PC-9 (cell line): Measurements from ENCODE around the gene PFDN6. TPM values are rescaled to one million over a fixed set of nuclear protein-coding genes. Genes with fewer than 3 reads are reported as not detected.
A peak's percentile ranks its signal among the peaks of the same experiment; 100 is the strongest.

Source experiments
- BruUV-seq: library from RNA; stranded (reverse); fragments of 400-500 nt; replicated peaks from 2 replicates; lab custom pipeline; 2021; lab: Mats Ljungman, UMichigan
- CTCF ChIA-PET: fragments of 300-600 bp; sonication (Branson Sonifier 250); formaldehyde crosslinking; loops from one replicate; lab custom pipeline; 2022; ENCODE audit warnings: antibody characterized with exemption; lab: Charles Lee
- POLR2A ChIA-PET: fragments of 300-600 bp; sonication (Branson Sonifier 250); formaldehyde crosslinking; loops from one replicate; lab custom pipeline; 2022; ENCODE audit warnings: antibody characterized with exemption; ENCODE audit not compliant: unreplicated experiment; lab: Charles Lee
- DNase-seq, 2 experiments: peaks; one replicate each; pipeline versions ENCODE4 v3.0.0 to v3.0.0-alpha.2; 2015 to 2022; ENCODE audit warnings: mixed read lengths in 1 of 2
- H2AFZ ChIP-seq: fragments of 200-600 bp; sonication (generic); 2 replicates; pipeline ENCODE4 v1.8.1; 2017; ENCODE audit warnings: antibody characterized with exemption
- H3F3A ChIP-seq: fragments of 200-600 bp; sonication (generic); 2 replicates; pipeline ENCODE4 v1.8.1; 2017; ENCODE audit warnings: antibody characterized with exemption, mild to moderate bottlenecking, low read depth; ENCODE audit not compliant: insufficient read depth
- H3K27ac ChIP-seq: fragments of 200-600 bp; sonication (generic); 2 replicates; pipeline ENCODE4 v1.6.1; 2016; ENCODE audit warnings: mixed run types
- H3K27me3 ChIP-seq: fragments of 200-600 bp; sonication (generic); 2 replicates; pipeline ENCODE4 v1.6.1; 2016; ENCODE audit warnings: low read depth, mixed run types; ENCODE audit not compliant: insufficient read depth
- H3K36me3 ChIP-seq: fragments of 200-600 bp; sonication (generic); 2 replicates; pipeline ENCODE4 v1.6.1; 2016; ENCODE audit warnings: low read depth, mixed run types
- H3K4me1 ChIP-seq: fragments of 200-600 bp; sonication (generic); replicated peaks from 2 replicates; pipeline ENCODE4 v1.6.1; 2016; ENCODE audit warnings: mixed run types; ENCODE audit not compliant: insufficient read depth
- H3K4me2 ChIP-seq: fragments of 200-600 bp; sonication (generic); 2 replicates; pipeline ENCODE4 v1.6.1; 2017; ENCODE audit warnings: mixed run types
- H3K4me3 ChIP-seq: fragments of 200-600 bp; sonication (generic); 2 replicates; pipeline ENCODE4 v1.6.1; 2016; ENCODE audit warnings: mixed run types
- H3K79me2 ChIP-seq: fragments of 200-600 bp; sonication (generic); 2 replicates; pipeline ENCODE4 v1.6.1; 2017; ENCODE audit warnings: low read depth, mixed run types
- H3K9me2 ChIP-seq: fragments of 200-600 bp; sonication (generic); 2 replicates; pipeline ENCODE4 v1.8.1; 2017; ENCODE audit warnings: mild to moderate bottlenecking; ENCODE audit not compliant: insufficient read depth
- H3K9me3 ChIP-seq: fragments of 200-600 bp; sonication (generic); 2 replicates; pipeline ENCODE4 v1.8.1; 2016; ENCODE audit warnings: low read depth; ENCODE audit not compliant: insufficient read depth
- H4K20me1 ChIP-seq: fragments of 200-600 bp; sonication (generic); 2 replicates; pipeline ENCODE4 v1.8.1; 2017; ENCODE audit not compliant: insufficient read depth
- EZH2 ChIP-seq: fragments of 200-600 bp; sonication (generic); IDR thresholded peaks from 2 replicates; pipeline ENCODE4 v1.8.0; 2017; ENCODE audit warnings: antibody characterized with exemption, low read depth
- intact Hi-C: fragments of 100-400 bp; cut with micrococcal nuclease; formaldehyde crosslinking; loops from one replicate; pipeline ENCODE4 v1.10.0; 2022; ENCODE audit not compliant: unreplicated experiment
- total RNA-seq: library from RNA; stranded (reverse); gene quantifications from 2 replicates; pipeline ENCODE4 v1.2.3, GENCODE V29; 2021
- TF ChIP-seq, protein P1 (sequence below): fragments of 200-600 bp; sonication (generic); conservative IDR thresholded peaks from 2 replicates; pipeline ENCODE4 v1.6.1; 2017; ENCODE audit warnings: mixed run types, antibody characterized with exemption, mild to moderate bottlenecking, moderate library complexity

Gene PFDN6
- total RNA-seq, 1 experiment from 2014 or later: 57.2 TPM

- H3F3A ChIP-seq: peaks cover 46% of the 10 kb centered on the region
- intact Hi-C loops: loop anchor here (1.0 to 10.0 kb wide), 3 partner anchors 76 to 348 kb away; partner anchors contain the start of genes BRD2 and KIFC1
- H3K4me3 ChIP-seq: no peak overlapping the region
- peaks cover 40% of the 10 kb centered on the region for H3K4me1 ChIP-seq
- H2AFZ ChIP-seq: no peak overlapping the region
- no peaks in the 10 kb centered on the region for H3K9me2 ChIP-seq
- no peak overlapping the region for H3K27ac ChIP-seq
- H3K36me3 ChIP-seq: 0 out of 2 replicates have a peak, but pooled peaks cover 8% of the 10 kb centered on the region
- CTCF ChIA-PET: no interaction called here
- H3K4me2 ChIP-seq: peak overlapping the region; percentile 89
- BruUV-seq: no TSS peak
- peaks cover 52% of the 10 kb centered on the region for H3K79me2 ChIP-seq
- no peak for TF ChIP-seq EZH2
- TF ChIP-seq, protein P1, sequence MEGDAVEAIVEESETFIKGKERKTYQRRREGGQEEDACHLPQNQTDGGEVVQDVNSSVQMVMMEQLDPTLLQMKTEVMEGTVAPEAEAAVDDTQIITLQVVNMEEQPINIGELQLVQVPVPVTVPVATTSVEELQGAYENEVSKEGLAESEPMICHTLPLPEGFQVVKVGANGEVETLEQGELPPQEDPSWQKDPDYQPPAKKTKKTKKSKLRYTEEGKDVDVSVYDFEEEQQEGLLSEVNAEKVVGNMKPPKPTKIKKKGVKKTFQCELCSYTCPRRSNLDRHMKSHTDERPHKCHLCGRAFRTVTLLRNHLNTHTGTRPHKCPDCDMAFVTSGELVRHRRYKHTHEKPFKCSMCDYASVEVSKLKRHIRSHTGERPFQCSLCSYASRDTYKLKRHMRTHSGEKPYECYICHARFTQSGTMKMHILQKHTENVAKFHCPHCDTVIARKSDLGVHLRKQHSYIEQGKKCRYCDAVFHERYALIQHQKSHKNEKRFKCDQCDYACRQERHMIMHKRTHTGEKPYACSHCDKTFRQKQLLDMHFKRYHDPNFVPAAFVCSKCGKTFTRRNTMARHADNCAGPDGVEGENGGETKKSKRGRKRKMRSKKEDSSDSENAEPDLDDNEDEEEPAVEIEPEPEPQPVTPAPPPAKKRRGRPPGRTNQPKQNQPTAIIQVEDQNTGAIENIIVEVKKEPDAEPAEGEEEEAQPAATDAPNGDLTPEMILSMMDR: no peak
- POLR2A ChIA-PET: no interaction called here
- no peaks in the 10 kb centered on the region for H3K27me3 ChIP-seq
- H3K9me3 ChIP-seq: no peaks in the 10 kb centered on the region
- peak in 1 of 2 experiments; percentile 60 for DNase-seq
- H4K20me1 ChIP-seq: peaks cover 6% of the 10 kb centered on the region; the same call in 1 of the 2 replicates
Observed at GRCh38 chr6:33314943-33315792, 25.8 kb downstream of the PFDN6 start.

DNA sequence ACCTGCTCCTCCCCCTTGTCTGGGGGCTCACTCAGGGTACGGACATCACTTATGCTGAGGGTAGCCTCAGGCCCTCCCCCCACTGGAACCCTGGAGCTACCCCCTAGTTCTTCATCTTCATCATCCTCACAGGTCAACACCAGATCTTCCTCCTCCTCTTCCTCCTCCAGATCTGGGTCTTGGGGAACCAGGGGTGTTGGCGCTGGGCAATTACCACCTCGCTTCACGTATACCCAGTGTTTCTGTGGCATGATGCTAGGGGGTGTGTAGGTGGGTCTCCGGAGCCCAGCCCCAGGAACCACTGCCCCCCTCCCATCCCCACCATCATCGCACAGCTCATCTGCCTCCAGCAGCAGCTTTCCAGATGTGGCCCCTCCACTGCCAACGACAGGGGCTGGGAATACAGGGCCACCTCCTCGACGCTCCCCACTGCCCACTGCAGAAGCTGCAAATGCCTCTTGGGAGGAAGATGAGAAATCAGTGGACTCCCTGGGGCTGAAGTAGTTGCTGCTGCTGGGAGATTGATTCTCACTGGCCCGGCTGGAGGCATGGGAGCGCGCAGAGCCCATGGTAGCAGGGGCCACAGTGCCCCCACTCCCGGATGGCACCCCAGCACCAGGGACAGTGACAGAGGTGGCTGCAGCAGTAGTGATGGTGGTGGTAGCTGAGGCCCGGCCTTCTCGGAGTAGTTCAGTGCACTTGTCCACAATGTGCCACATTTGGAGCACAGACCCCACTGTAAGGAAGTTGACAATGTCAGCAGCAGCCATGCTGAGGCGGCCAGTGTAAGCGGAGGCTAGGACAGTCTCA lies 26.6 kb downstream of the PFDN6 start:
- peaks cover 52% of the 10 kb centered on the region for H3K79me2 ChIP-seq
- POLR2A ChIA-PET: no interaction called here
- no TSS peak for BruUV-seq

More for the DNA sequence above, 26.6 kb downstream of the PFDN6 start:
- Histone ChIP-seq H3F3A (peaks cover 54% of the 10 kb centered on the region), H3K36me3 (peaks cover 16% of the 10 kb centered on the region; the same call in 1 of the 2 replicates), H3K9me3 (no peaks in the 10 kb centered on the region), H3K9me2 (no peaks in the 10 kb centered on the region), H3K4me1 (peaks cover 48% of the 10 kb centered on the region), H3K27ac (no peak overlapping the region), H3K27me3 (no peaks in the 10 kb centered on the region), H2AFZ (no peak overlapping the region), H4K20me1 (peaks cover 6% of the 10 kb centered on the region; the same call in 1 of the 2 replicates), H3K4me3 (no peak overlapping the region), H3K4me2 (no peak overlapping the region)
- CTCF ChIA-PET: interaction anchor here (0.6 kb wide), 1 partner anchor 395 kb away, joined by 7 read pairs; the partner anchor contains the start of gene UQCC2
- intact Hi-C loops: loop anchor here (10.0 kb wide), 1 partner anchor 259 kb away; no protein-coding TSS in a partner anchor
- no peak for DNase-seq
- TF ChIP-seq, protein P1: no peak
- TF ChIP-seq EZH2: no peak
